Measurements from ENCODE around the gene BLOC1S3. TPM values are rescaled to one million over a fixed set of nuclear protein-coding genes. Genes with fewer than 3 reads are reported as not detected.

Gene BLOC1S3
- total and polyA plus RNA-seq, 2 of the 13 experiments (the other 11 are each of a cell fraction or from before 2014, with no cell fraction given), result 4.3 to 4.8 TPM

DNA sequence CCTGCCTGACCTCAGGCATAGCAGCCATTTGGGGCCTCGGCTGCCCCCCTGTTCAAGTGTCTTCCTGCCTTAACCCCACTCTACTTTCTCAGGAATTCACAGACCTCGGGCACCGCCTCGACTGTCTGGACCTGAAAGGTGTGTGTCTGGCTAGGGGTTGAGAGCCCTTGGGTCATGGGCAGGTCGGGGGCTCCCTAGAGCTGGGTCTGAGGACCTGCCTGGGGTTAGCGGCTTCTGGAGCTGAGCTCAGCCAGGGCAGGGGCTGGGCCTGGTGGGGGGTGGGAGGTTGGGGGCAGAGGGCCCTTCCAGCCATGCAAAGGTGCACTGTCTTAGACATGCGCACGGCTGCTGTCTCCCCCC is 38.5 kb upstream of the BLOC1S3 start:
- intact Hi-C loops (cut with micrococcal nuclease; ENCODE audit: unreplicated experiment) (no loop called here), in situ Hi-C loops (cut with HindIII; ENCODE audit: extremely low pct_ligation_motif_present, low pct_unique_long_range_greater_than_20kb) (no loop called here)
- Histone ChIP-seq H3K4me3 (replicated peaks in 1 of 3; ENCODE audit: insufficient read depth in 1 of 3, low read depth in 2 of 3, low read length in 3 of 3) (no peak overlapping the region), H3K4me1 (ENCODE audit: insufficient read depth, low read length) (peaks cover 27% of the 10 kb centered on the region), H3K27me3 (ENCODE audit: control insufficient read depth in 1 of 2, insufficient read depth in 2 of 2, low read length in 2 of 2) (no peaks in the 10 kb centered on the region), H2AFZ (ENCODE audit: low read length) (no peak overlapping the region), H3K79me2 (ENCODE audit: insufficient read depth, low read length) (peaks cover 17% of the 10 kb centered on the region), H3K4me2 (ENCODE audit: low read depth, low read length) (no peak overlapping the region), H3K9me3 (ENCODE audit: low read length) (no peaks in the 10 kb centered on the region), H3K27ac (ENCODE audit: extremely low read length, insufficient read depth, low read length) (no peak overlapping the region), H3K36me3 (replicated peaks in 1 of 2; ENCODE audit: control insufficient read depth in 1 of 2, insufficient read depth in 2 of 2, low read length in 2 of 2) (peaks cover 9 to 10% of the 10 kb centered on the region in 2 experiments; a peak in 3 of 5 replicates), H3K9ac (ENCODE audit: insufficient read depth, low read depth, low read length) (no peak overlapping the region), H4K20me1 (ENCODE audit: insufficient read depth, low read length) (no peaks in the 10 kb centered on the region)
- ATAC-seq (no peak), DNase-seq (ENCODE audit: low spot score) (no peak), FAIRE-seq (no peak)
- CTCF ChIA-PET (ENCODE audit: low intra/inter-chr PET ratio, low total read pairs), result no interaction called here
- 96% methylated on average over 5 of the region's 8 CpGs for WGBS (ENCODE audit: low lambda C conversion rate)
- POLR2A ChIA-PET, result no interaction called here
- TF ChIP-seq POGZ (CRISPR knock-in tag; IDR thresholded peaks at IDR 0.05), result no peak
- no peak for TF ChIP-seq KDM1A (CRISPR knock-in tag; IDR thresholded peaks at IDR 0.05)
- no peak for TF ChIP-seq ZNF451 (CRISPR knock-in tag; IDR thresholded peaks at IDR 0.05)
- no peak for TF ChIP-seq HNRNPH1 (optimal IDR thresholded peaks at IDR 0.05; ENCODE audit: low read depth, low read length)
- TF ChIP-seq ZSCAN20 (CRISPR knock-in tag; IDR thresholded peaks at IDR 0.05; ENCODE audit: borderline replicate concordance), result no peak
- TF ChIP-seq MXD4 (CRISPR knock-in tag; IDR thresholded peaks at IDR 0.05), result no peak
- TF ChIP-seq FLYWCH1 (CRISPR knock-in tag; IDR thresholded peaks at IDR 0.05), result no peak
- TF ChIP-seq SAP130 (CRISPR knock-in tag; IDR thresholded peaks at IDR 0.05; ENCODE audit: low read depth), result no peak
- no peak for TF ChIP-seq ZMAT3 (CRISPR knock-in tag; conservative IDR thresholded peaks at IDR 0.05)
- TF ChIP-seq ZNF678 (CRISPR knock-in tag; IDR thresholded peaks at IDR 0.05), result no peak
- TF ChIP-seq ATF1 (CRISPR knock-in tag; IDR thresholded peaks at IDR 0.05), result no peak
- TF ChIP-seq IKZF4 (CRISPR knock-in tag; IDR thresholded peaks at IDR 0.05; ENCODE audit: borderline replicate concordance, low read depth, not compliant biosample characterization), result no peak
- no peak for TF ChIP-seq ZSCAN31 (CRISPR knock-in tag; IDR thresholded peaks at IDR 0.05; ENCODE audit: low read depth)
- TF ChIP-seq, protein P1, sequence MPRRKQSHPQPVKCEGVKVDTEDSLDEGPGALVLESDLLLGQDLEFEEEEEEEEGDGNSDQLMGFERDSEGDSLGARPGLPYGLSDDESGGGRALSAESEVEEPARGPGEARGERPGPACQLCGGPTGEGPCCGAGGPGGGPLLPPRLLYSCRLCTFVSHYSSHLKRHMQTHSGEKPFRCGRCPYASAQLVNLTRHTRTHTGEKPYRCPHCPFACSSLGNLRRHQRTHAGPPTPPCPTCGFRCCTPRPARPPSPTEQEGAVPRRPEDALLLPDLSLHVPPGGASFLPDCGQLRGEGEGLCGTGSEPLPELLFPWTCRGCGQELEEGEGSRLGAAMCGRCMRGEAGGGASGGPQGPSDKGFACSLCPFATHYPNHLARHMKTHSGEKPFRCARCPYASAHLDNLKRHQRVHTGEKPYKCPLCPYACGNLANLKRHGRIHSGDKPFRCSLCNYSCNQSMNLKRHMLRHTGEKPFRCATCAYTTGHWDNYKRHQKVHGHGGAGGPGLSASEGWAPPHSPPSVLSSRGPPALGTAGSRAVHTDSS (CRISPR knock-in tag; conservative IDR thresholded peaks at IDR 0.05), result no peak
- TF ChIP-seq, protein P2, sequence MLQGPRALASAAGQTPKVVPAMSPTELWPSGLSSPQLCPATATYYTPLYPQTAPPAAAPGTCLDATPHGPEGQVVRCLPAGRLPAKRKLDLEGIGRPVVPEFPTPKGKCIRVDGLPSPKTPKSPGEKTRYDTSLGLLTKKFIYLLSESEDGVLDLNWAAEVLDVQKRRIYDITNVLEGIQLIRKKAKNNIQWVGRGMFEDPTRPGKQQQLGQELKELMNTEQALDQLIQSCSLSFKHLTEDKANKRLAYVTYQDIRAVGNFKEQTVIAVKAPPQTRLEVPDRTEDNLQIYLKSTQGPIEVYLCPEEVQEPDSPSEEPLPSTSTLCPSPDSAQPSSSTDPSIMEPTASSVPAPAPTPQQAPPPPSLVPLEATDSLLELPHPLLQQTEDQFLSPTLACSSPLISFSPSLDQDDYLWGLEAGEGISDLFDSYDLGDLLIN (CRISPR knock-in tag; IDR thresholded peaks at IDR 0.05; ENCODE audit: borderline replicate concordance), result no peak
- TF ChIP-seq, protein P3, sequence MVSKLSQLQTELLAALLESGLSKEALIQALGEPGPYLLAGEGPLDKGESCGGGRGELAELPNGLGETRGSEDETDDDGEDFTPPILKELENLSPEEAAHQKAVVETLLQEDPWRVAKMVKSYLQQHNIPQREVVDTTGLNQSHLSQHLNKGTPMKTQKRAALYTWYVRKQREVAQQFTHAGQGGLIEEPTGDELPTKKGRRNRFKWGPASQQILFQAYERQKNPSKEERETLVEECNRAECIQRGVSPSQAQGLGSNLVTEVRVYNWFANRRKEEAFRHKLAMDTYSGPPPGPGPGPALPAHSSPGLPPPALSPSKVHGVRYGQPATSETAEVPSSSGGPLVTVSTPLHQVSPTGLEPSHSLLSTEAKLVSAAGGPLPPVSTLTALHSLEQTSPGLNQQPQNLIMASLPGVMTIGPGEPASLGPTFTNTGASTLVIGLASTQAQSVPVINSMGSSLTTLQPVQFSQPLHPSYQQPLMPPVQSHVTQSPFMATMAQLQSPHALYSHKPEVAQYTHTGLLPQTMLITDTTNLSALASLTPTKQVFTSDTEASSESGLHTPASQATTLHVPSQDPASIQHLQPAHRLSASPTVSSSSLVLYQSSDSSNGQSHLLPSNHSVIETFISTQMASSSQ (IDR thresholded peaks at IDR 0.05; ENCODE audit: low read depth), result no peak
- TF ChIP-seq, protein P3 (CRISPR knock-in tag; IDR thresholded peaks at IDR 0.05; ENCODE audit: borderline replicate concordance), result no peak
- TF ChIP-seq ZNF878 (CRISPR knock-in tag; IDR thresholded peaks at IDR 0.05), result no peak
- no peak for TF ChIP-seq SMC3 (IDR thresholded peaks at IDR 0.05; ENCODE audit: low read length)
- BruUV-seq (replicated peaks), result no TSS peak

Measured in HepG2 (cell line).